K562 treated with DMSO at 1 percent for 48 hours (cell line): ENCODE results near the gene PDCD4. TPM values are rescaled to one million over a fixed set of nuclear protein-coding genes. Genes with fewer than 3 reads are reported as not detected.

Source experiments
- total RNA-seq: library from RNA; unstranded; fragments of 300-600 nt; gene quantifications from 2 replicates; pipeline ENCODE4 v1.2.3, GENCODE V29; 2022; ENCODE audit warnings: low replicate concordance; ENCODE audit errors: extremely low read depth

PDCD4 gene
- total RNA-seq, result not detected in 2 replicates

GRCh38 chr10:110871298-110872084 lies at the start of gene PDCD4:
Gene PDCD4 (plus strand): TSS chr10:110871928. CDS start chr10:110876028, 4,100 bp downstream.

GRCh38 chr10:110918643-110919348 lies 47.1 kb downstream of the PDCD4 start, which contains the start of gene BBIP1:
Gene BBIP1 (minus strand): TSS chr10:110919180. CDS start chr10:110918157, 1,023 bp downstream.

GRCh38 chr10:110919349-110919931 lies 47.7 kb downstream of the PDCD4 start, which contains the start of gene SHOC2:
Gene SHOC2 (plus strand): TSS chr10:110919604. CDS start chr10:110964359, 44,755 bp downstream.

Other genes starting within 250 kb of the PDCD4 start
- gene RBM20, start 227.6 kb upstream of the PDCD4 start, total RNA-seq, result not detected in 2 replicates
- gene BBIP1, start 47.3 kb downstream of the PDCD4 start, total RNA-seq, result not detected in 2 replicates
- gene SHOC2, start 47.7 kb downstream of the PDCD4 start, total RNA-seq, result not detected in 2 replicates
- not detected in 2 replicates for gene ADRA2A, start 205.1 kb downstream of the PDCD4 start, total RNA-seq